Kidney tubule cell (primary cell): ENCODE measurements around the gene TNK2.
A peak's percentile ranks its signal among the peaks of the same experiment; 100 is the strongest.
"Not testable (repeated sequence)": the region's sequence is repeated elsewhere in the genome, so short reads cannot be mapped to it uniquely, and the experiment has no call there.

Experiments used
- DNase-seq: peaks from one replicate; pipeline ENCODE4 v3.0.0-alpha.2; 2018; ENCODE audit warnings: low spot score

TNK2 gene

DNA sequence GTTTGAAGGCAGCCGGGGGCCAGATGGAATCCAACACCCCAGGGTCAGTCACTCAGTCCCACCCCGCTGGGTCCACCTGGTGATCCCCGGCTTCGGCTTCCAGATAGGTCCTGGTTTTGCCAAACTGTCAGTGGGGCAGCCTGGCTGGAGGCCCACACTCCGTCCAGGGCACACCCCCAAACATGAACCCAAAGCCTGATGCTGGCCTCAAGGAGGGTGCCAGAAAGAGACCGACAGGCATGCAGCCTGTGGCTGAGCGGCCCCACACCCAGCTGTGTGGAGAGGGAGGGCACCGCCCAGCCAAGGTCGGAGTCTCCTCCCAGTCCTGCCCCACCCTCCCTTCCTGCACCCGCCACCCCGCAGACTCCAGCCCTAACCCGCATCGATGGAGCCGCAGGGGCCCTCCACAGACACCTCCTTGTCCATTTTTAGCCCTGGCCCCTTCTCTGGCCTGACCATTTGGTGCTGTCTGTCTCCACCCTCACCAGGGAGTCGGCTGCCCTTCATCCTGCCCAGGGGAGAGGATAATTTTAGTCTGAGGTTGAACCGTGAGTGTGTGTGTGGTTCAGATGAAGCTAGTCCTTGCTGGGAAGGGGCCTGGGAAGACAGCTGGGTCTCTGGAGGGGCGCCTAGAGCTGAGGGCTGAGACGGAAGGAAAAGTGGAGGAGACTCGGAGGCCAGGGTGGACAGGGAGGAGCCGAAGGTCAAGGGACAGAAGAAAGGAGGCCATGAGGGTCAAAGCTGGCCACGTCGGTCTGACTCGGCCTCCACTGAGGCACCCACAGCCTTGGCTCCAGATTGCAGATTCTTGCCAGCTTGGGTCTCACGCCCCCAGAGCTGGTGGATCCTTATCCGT is 23.1 kb downstream of the TNK2 start:
- DNase-seq, result no peak

DNA sequence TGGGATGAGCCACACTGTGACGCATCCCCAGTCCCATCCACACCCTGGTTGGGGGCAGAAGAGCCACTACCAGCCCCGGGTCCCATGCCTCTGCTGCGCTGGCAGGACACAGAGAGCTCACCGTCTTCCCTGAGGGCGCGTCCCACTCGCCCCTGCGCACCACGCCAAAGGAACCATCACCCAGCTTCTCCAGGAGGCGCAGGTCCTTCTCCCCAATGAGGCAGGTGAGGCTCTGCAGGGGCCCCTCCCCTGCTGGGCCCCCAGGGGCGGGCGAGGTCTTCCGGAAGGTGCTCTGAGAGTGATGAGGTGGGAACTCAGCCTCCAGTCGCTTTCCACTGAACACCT is 23.7 kb downstream of the TNK2 start:
- no peak for DNase-seq

DNA sequence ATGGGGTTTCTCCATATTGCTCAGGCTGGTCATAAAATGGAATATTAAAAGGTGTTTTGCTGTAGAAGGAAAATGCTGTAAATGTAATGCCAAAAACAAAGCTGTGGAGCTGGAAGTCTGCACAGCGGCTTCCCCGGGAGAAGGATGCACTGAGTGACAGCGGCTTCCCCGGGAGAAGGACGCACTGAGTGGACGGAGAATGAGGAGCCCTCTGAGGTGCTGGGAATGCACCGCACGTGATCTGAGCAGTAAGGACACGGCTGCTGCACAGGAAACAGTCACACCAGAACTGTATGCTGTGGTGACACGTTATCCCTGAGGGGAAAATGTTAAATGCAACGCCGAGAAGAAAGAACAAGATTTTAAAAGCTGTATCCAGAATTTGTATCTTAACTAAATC is 24.6 kb downstream of the TNK2 start:
- DNase-seq, result no peak

DNA sequence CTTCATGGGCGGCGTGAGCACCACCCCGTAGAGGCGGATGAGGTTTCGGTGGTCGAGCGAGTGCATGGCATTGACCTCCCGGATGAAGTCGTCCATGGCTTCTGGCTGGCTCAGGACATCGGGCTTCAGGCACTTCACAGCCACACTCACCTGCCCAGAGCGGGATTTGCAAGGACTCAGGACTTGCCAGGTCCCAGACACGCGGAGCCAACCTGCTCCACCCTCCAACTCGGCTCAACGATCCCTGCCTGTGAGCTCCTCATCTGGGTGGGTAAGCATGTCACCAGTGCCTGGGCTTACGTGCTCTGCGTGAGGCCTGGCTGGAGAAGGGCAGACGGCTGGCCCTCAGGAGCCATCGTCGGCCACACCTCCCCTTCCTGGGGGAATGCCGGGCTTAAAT is 25.2 kb downstream of the TNK2 start:
- DNase-seq, result no peak

DNA sequence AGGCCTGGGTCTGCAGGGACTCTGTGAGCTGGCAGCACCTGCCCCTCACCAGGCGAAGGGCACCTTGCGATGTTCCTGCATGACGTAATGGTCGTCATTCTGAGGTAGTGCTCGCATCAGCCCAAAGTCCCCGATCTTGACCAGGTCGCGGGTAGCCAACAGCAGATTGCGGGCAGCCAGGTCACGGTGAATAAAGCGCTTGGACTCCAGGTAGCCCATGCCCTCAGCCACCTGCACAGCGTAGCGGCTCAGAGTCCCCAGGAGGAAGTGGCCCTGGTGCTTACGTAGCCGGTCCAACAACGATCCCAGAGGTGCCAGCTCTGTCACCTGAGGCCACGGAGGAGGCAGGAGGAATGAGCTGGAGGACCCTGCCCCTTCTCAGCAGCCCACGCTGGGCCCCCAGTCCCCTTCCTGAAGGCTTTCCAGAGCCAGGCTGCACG is 26.3 kb downstream of the TNK2 start:
- no peak for DNase-seq

DNA sequence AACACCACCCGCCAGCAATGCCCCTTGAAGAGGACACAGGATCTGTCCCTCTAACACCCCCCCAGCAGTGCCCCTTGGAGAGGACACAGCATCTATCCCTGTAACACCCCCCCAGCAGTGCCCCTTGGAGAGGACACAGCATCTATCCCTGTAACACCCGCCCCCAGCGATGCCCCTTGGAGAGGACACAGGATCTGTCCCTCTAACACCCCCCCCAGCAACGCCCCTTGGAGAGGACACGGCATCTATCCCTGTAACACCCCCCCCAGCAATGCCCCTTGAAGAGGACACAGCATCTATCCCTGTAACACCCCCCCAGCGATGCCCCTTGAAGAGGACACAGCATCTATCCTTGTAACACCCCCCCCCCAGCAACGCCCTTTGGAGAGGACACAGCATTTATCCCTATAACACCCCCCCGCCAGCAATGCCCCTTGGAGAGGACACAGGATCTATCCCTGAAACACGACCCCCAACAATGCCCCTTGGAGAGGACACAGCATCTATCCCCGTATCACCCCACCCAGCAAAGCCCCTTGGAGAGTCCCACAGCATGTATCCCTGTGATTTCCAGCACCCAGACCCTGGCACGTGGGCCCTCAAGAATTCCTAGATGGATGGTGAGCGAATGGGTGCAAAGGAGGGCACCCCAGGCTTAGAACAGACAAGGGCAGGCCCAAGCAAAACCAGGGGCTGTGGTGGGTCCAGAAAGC is 26.9 kb downstream of the TNK2 start:
- DNase-seq, result no peak

DNA sequence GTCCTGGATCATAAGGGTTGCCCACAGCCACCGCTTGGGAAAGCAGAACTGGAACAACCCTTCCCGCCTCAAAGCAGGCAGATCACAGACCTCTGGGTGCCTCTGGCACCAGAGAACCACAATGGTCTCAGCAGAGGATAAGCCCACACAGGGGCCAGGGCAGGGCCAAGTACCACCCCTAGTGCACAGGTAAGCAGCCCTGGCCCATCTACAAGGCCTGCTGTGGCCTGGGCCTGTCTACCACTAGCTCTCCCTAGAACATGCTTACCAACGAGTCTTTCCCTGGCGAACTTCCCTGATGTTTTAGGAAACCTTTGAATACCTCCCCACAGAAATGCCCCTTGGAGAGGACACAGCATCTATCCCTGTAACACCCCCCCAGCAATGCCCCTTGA is 28.3 kb downstream of the TNK2 start:
- no peak for DNase-seq

DNA sequence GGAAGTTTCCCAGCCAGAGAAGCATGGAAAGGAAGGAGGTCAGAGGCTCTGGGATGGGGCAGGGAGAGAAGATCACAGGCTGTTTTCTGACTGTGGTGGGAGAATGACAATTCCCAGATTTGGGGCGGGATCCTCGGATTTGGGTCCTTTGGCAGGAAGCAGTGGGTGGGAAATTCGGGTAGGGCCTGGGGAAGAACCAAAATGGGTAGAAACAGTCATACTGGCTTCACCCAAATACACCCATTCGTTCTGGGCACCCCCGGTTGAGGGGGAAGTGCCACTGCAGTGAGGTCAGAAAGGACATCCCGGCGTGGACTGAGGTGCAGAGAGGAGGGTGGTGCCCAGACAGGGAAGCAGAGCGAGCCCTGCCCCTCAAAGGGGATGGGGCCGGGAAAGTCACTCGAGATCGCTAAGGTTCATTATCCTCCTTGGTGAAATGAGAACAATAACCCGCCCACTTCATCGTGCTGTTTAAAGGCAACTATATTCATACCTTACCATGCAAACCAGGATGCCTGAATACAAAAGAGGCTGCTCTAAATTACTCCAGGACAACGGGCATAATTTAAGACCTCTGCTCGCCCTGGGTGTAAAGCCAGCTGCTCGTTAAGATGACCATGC is 28.8 kb downstream of the TNK2 start:
- DNase-seq, result no peak

DNA sequence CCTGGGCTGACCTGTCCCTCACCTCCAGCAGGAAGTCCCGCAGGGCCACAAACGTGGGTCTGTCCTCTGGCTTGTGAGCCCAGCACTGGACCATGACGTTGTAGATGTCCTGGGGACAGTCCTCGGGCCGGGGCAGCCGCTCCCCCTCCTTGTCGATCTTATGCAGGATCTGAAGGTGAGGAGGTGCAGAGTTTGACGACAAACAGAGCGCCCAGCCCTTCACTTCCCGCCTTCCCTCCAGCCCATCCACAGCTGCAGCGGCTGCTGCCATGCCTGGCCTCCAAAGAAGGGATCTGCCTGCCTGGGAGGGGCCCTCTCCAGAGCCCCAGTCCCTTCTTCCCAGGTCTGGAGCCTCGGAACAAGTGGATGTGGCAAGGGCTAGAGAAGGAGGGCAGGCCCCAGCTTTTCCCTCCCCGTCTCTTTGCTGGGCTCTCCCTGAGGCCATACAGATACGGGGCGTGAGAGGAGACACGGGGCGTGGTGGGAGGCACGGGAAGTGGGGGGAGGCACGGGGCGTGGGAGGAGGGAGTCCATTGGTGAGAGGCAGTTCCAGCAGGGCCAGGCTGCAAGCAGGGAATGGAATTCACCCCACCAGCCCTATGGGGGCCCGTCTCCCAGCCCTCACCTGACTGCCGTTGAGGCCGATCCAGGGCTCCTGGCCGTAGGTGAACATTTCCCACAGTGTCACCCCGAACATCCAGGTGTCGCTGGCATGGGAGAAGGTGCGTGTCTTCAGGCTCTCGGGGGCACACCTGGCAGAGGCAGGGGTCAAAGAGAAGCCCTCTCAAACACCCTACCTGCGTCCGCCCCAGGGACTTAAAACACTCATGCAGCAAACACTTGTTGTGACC is 29.7 kb downstream of the TNK2 start:
- DNase-seq, result no peak

DNA sequence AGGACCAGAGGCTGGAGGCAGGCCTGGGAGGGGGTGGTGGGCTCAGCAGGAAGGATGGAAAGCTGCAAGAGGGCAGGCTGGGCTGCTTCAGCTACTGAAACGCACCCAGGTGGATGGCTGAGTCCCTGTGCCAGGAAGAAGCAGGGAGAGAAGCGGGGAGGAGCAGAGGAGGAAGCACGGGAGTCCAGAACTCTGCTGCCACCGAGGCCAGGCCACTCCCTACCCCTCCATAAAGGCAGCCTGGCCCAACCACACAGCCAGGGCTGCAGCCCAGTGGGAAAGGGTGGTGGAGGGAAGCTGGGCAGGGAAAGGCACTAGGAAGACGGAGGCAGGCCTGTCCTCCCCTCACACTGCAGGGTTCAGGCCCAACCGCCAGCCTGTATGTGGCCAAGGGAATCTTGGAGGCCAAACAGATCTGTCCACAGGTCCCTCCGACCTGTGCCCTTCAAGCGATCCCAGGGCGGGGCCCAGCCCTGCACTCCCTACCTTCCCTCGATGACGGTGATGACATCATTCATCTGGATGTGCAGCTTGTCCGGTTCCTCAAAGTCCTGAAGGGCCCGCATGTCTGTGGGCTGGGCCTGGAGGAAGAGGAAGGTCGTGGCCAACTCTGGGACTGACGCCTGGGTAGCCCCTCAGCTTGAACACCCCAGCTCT is 30.5 kb downstream of the TNK2 start:
- no peak for DNase-seq

DNA sequence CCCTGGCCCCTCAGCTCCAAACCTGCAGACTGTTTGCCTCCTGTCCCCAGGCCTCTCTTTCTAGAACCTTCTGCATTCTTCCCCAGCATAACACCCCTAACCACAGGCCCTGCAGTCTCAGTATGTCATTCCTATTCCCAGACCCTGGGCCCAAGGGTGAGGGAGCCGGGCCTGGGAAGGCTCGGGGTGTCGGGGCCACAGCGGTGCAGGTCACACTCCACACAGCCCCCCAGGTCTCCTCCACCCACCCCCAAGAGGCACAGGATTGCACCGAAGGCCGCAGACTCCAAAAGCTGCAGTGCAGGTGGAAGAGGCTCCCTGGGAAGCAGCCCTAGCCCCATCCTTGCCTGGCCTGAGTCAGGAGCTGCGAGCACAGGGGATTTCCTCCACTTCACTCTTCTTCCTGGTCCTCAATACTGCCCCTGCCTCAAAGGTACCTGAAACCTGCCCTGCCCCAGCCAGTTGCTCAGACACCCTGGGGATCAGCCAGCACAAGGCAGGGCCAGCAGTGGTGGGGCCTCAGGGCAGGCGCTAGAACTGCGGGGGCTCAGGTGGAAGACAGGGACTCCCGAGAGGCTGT is 31.1 kb downstream of the TNK2 start:
- peak; percentile 33 for DNase-seq

DNA sequence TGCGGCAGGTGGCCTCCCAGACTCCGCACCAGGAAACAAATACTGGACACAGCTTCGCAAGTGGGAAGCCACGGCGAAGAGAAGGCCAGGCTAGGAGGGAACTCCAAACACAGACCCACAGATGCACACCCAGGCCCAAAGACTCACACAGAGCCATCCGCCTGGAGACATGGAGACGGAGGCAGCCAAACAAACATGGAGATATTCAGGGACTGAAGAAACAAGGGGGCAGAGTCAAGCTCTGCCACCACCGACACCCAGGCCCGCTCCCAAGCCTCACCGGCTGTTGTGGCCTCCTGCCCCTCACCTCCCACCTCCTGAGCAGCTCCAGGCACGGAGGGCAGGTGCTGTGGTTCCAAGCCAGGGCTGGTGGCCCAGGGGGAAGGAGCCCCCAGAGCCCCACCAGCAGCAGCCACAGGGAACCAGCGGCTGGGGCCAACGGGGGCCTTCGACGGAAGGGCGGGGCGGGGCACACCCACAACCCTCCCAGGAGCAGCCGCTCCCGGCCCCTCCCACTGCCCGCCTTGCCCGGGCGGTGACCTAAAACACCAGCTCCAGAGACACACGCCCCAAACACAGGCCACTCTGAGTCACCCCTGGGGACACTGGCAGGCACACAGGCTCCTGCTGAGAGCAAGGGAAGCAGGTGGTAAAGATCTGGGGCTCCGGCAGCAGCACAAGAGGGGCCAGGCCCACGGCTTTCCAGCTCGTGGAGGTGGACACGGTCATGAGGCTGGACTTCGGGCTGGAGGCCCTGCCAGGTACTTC is 31.9 kb downstream of the TNK2 start:
- DNase-seq, result peak; percentile 53

DNA sequence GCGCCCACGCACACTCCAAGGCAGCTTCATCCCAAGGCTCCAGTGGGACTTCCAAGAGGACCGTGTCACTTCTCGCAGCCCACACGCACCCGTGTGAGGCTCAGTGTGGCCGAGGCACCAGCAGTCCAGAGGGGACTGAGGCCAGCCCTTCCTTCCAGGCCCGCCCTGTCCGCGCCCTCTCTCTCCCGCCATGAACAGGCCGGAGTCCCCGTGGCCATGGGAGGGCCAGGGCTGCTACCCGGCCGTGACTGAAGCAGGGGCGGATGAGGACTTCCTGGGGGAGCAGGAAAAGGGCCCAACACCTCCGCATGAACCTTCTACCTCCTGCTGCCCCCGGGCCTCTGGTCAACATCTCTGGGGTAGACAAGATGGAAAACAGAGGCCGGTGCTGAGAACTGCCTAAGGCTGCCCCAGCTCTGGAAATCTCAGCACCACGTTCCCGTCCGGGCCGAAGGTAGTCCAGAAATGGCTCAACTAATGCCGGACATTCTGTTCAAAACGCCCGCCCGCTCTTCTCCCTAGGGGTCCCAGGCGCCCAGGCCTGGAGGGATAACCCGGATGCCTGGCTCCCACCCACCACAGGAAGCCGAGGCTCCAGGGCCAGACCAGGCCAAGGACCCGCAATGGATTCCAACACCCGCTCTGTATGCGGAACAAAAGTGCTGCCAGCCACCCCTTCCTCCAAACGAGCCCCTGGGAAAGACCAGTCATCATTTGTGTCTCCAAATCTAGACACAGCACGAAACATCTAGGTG is 32.7 kb downstream of the TNK2 start:
- DNase-seq, result no peak

DNA sequence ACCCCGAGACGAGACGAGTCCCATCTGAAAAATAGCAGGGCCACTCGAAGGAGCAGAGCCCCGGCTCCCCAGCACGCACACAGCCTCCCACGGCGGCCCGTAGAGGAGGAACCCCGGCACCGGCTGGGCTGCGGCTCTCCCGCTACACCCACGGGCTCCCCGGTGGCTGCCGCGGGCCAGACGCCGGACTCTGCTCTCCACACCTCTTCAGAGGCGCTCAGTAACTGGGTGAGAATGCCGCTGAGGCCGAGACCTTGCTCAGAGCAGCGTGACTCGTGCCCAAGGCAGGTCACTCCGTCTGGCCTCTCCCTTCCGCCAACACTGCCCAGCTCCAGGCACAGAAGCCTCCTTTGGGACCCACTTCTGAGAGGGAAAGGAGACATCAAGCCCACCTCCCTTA is 34.4 kb downstream of the TNK2 start:
- peak; percentile 64 for DNase-seq

DNA sequence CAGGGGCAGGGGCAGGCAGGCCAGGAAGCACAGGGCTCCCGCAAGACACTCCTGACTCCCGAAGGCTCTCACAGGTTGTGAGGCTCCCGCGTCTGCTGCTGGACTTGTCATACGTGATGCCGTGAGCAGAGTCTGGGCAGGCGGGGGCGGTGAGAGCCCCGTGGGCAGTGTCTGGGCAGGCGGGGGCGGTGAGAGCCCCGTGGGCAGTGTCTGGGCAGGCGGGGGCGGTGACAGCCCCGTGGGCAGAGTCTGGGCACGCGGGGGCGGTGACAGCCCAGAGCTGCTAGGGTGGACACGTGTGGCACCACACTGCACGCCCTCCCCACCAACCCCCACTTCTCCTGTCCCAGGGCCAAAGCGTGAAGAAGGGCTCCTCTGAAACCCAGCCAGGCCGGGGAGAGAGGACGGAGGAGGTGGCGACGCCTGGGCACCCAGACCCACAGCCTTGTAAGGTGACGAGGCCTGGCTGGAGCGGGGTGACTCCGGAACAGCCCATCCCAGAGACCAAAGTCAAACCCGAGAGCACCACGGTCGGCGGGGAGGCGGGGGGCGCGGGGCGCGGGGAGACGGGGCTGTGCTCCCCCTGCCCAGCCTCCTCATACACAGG is 35.0 kb downstream of the TNK2 start:
- no peak for DNase-seq

DNA sequence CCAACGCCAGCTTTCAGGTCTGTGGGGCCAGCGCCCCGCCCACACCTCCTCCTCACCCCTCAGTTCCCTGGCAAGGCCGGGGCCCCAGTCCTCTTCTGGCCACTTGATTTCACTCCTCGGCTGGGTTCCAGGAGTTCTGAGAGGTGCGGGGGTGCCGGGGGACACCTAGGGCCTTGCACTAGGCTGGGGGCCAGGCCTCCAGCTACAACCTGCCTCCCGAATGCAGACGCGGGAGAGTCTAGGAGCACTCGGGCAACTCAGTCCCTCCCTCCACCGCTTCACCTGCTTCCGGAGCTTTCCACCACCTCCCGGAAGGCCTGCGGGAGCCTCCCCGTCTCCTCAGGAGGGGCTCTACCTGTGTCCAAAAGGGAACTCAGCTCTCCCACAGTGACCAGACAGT is 35.6 kb downstream of the TNK2 start:
- DNase-seq, result no peak

DNA sequence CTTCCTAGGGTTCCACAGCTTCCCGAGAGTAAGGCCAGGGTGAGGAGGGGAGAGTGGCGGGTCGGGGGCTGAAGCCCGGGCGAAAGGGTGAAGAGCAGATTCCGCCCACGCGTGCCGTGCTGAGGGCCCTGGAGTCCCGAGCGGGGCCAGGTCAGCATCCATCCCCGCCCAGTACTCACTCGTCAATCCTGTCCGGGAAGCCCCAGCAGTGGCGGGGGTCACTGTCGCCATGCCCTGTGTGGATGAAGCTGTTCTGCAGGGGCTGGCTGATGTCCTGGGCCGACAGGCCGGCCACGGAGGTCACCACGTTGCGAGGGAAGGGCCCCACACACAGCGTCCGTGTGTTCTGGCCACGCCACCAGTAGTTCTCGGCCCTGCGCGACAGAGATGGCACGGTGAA is 36.3 kb downstream of the TNK2 start:
- no peak for DNase-seq

DNA sequence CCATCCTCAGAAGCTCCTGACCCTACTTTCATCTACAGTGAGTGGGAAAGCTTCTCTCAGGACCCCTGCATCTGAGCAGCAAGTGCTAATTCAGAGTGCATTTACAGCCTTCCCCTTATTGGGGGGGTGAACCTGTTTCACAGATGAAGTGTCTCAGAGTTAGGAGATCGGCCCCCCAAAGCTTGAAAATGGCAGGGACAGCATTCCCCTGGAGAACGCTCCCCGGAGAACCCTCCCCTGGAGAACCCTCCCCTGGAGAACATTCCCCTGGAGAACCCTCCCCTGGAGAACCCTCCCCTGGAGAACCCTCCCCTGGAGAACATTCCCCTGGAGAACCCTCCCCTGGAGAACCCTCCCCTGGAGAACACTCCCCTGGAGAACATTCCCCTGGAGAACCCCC is 36.7 kb downstream of the TNK2 start:
- DNase-seq, result not testable (repeated sequence)

DNA sequence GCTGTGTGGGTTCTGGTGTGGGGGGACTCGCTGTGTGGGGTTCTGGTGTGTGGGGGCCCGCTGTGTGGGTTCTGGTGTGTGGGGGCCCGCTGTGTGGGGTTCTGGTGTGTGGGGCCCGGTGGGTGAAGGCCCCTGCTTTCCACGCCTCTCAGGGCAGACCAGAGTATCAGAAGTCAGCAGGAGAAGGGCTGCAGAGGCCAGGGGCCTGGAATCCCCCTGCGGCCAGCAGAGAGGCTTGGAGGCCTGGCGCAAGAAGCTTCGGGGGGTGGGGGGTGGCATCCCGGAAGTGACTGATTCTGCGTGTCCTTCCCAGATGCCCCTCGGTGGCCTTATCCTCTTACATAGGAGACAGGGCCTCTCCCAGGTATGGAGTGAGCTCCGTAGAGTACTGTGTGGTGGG is 37.4 kb downstream of the TNK2 start:
- no peak for DNase-seq
